Psoas muscle (tissue), 8 donors: ENCODE measurements around the gene C10orf67. TPM values are rescaled to one million over a fixed set of nuclear protein-coding genes. Genes with fewer than 3 reads are reported as not detected.

Experiments
- ATAC-seq, 4 donors: fragments of 200-7000 bp; cut with Tn5 transposase; one replicate each; pipeline ENCODE4 v1.9.1; 2020; ENCODE audit warnings: moderate library complexity in 3 of 4, mild to moderate bottlenecking in 2 of 4
- DNase-seq, 2 donors: peaks; one replicate each; pipeline ENCODE4 v3.0.0-alpha.2; 2020
- H3K27ac ChIP-seq: fragments of 200-600 bp; one replicate; pipeline ENCODE4 v1.8.0; 2022
- H3K27me3 ChIP-seq, 3 donors: fragments of 200-600 bp in 1 of 3; one replicate each; pipeline versions ENCODE4 v1.6.1 to v1.8.0; 2013 to 2022; ENCODE audit warnings: low read length in 2 of 3, mild to moderate bottlenecking in 2 of 3, moderate library complexity in 1 of 3; ENCODE audit not compliant: insufficient read depth in 3 of 3
- H3K36me3 ChIP-seq, 2 donors: fragments of 200-600 bp in 1 of 2; one replicate each; pipeline versions ENCODE4 v1.6.1 to v1.8.0; 2013 to 2022; ENCODE audit warnings: low read depth in 1 of 2, mild to moderate bottlenecking in 1 of 2, moderate library complexity in 1 of 2; ENCODE audit not compliant: insufficient read depth in 1 of 2
- H3K4me1 ChIP-seq: fragments of 200-600 bp; one replicate; pipeline ENCODE4 v1.8.0; 2022
- H3K4me3 ChIP-seq: fragments of 200-600 bp; one replicate; pipeline ENCODE4 v1.8.0; 2022; ENCODE audit warnings: mild to moderate bottlenecking
- H3K9me3 ChIP-seq: fragments of 200-600 bp; one replicate; pipeline ENCODE4 v1.8.0; 2022
- WGBS, 3 donors: extraction: QIAGEN DNeasy Blood & Tissue Kit; methylation state at CpG; one replicate each; pipeline versions ENCODE4 v1.1.6 to v1.1.7; 2013; 5-methylcytosine and 5-hydroxymethylcytosine counted together
- intact Hi-C, 2 donors: fragments of 100-400 bp; cut with DNase I; formaldehyde crosslinking; loops; one replicate each; pipeline versions ENCODE4 v1.11.0 to v1.14.2; 2022
- polyA plus RNA-seq, 3 donors: library from polyadenylated mRNA; stranded (reverse); fragments of 200-250 nt; gene quantifications; one replicate each; pipeline ENCODE4 v1.2.3, GENCODE V29; 2013
- total RNA-seq, 4 donors: library from RNA; stranded (reverse); fragmentation: NEBNext Ultra II Directional in 2 of 4; extraction: Animal tissue kit (Norgen Biotek cat#: 25700) in 2 of 4; gene quantifications; one replicate each; pipeline versions ENCODE4 v1.2.1 to v1.2.4, GENCODE V29; 2021 to 2023
- TF ChIP-seq, protein P1 (sequence below): fragments of 200-600 bp; IDR thresholded peaks from one replicate; pipeline ENCODE4 v1.8.0; 2022; ENCODE audit warnings: antibody characterized with exemption
- donor health status: healthy with polysubstance abuse.
- donor health status: DM: no; HTN: no; CAD: no; lungs with moderate emphysema.
- donor health status: Bipolar disorder and iron deficiency.
- donor health status: healthy.
- donor health status: DM: yes; HTN: yes; CAD: no.
- donor health status: DM: no; HTN: no; CAD: no.
- donor health status: DM: no; HTN: no; CAD: no.
- donor health status: DM: yes; HTN: yes; CAD: no.

The C10orf67 gene
- total and polyA plus RNA-seq, 7 donors: 0.01 to 0.67 (median 0.06) TPM; not detected in 2

DNA sequence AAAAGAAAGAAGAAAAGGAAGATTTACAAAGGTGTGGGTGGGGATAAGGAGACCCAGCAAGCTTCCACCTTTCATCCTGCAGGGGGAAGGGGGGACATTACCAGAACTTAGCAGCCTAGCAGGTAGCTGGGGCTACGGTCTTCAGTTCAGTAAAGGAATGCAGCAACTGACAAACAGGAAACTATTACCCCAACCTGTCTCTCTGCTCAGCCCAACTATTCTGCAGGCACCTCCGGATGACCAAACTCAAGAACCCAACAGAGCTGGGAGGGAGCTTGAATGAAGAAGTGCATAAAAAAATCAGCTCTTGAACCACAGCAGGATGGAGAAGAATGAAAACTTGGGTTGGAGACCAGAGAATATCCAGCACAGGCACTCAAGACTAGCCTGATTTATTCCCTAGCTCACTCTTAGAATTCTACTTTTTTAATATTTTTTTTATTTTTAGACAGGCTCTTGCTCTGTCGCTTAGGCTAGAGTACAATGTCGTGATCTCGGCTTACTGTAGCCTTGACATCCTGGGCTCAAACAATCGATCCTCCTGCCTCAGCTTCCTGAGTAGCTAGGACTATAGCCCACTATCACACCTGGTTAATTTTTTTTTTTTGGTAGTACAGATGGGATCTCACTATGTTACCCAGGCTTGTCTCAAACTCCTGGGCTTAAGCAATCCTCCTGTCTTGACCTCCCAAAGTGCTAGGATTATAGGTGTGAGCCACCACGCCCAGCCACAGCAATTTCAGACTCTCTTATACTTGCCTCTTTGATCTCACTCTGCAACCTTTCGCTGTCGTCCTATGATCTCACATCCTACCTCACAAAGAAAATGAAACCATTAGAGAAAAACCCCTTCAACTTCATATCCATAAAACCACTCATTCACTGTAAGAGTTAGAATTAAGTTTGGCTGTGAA, 18.5 kb upstream of the C10orf67 start:
- intact Hi-C loops: no loop called here
- no peaks in the 10 kb centered on the region for H3K4me1 ChIP-seq
- WGBS, 3 donors: 79 to 84% (median 83%) methylated on average over 9 of the region's 9 CpGs
- DNase-seq: no peak
- H3K4me3 ChIP-seq: no peak overlapping the region
- H3K27ac ChIP-seq: no peak overlapping the region
- no peaks in the 10 kb centered on the region for H3K36me3 ChIP-seq
- no peak for ATAC-seq
- no peaks in the 10 kb centered on the region for H3K9me3 ChIP-seq
- no peaks in the 10 kb centered on the region for H3K27me3 ChIP-seq
- TF ChIP-seq, protein P1, sequence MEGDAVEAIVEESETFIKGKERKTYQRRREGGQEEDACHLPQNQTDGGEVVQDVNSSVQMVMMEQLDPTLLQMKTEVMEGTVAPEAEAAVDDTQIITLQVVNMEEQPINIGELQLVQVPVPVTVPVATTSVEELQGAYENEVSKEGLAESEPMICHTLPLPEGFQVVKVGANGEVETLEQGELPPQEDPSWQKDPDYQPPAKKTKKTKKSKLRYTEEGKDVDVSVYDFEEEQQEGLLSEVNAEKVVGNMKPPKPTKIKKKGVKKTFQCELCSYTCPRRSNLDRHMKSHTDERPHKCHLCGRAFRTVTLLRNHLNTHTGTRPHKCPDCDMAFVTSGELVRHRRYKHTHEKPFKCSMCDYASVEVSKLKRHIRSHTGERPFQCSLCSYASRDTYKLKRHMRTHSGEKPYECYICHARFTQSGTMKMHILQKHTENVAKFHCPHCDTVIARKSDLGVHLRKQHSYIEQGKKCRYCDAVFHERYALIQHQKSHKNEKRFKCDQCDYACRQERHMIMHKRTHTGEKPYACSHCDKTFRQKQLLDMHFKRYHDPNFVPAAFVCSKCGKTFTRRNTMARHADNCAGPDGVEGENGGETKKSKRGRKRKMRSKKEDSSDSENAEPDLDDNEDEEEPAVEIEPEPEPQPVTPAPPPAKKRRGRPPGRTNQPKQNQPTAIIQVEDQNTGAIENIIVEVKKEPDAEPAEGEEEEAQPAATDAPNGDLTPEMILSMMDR: no peak

DNA sequence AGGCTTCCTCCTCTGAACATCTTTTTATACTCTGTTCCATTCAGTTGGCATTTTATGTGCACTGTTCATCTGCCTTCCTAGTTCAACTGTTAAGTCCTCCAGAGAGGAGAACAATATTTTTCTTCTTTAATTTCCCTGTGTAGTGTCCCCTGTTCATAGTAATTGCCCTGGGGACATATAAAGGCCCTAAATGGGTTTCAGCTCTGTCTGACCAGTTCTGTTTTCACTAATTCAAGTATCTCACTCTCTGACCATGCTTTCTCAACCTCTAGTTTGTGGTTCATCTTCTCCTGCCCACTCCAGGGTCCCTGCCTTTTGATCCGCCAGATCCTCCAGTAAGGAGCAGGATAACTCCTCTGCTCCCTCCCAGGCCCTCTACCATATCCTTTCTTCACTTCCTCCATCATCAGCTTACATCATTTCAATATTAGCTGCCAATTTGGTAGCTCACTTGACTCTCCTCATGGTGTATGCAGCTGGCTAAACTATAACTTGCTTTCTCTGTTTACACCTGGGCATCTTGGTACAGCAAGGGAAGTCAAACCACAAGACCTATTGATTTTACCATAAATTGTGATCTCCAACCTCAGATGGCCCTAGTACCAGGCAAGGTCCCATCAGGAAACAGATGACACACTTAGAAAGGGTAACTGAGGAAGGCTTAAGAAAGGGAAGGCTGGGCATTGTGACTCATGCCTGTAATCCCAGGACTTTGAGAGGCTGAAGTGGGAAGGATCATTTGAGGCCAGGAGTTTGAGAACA, 17.7 kb upstream of the C10orf67 start:
- H3K4me3 ChIP-seq: no peak overlapping the region
- 94 to 98% (median 95%) methylated on average over 1 of the region's 1 CpG for WGBS, 3 donors
- TF ChIP-seq, protein P1: no peak
- intact Hi-C loops: no loop called here
- DNase-seq: no peak
- H3K27me3 ChIP-seq: no peaks in the 10 kb centered on the region
- H3K4me1 ChIP-seq: no peaks in the 10 kb centered on the region
- no peaks in the 10 kb centered on the region for H3K9me3 ChIP-seq
- H3K27ac ChIP-seq: no peak overlapping the region
- H3K36me3 ChIP-seq: no peaks in the 10 kb centered on the region
- ATAC-seq: no peak

DNA sequence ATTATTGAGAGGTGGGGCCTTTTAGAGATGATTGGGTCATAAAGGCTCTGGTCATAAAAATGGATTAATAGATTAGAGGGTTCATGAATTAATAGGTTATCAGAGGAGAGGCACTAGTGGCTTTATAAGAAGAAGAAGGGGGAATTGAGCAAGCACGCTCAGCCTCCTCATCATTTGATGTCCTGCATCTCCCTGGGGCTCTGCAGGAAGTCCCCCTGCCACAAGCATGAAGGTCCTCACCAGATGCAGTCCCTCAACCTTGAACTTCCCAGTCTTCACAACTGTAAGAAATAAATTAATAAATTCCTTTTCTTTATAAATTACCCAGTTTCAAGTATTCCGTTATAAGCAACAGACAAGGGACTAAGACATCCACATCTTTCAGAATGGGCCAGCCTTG, 17.1 kb upstream of the C10orf67 start:
- DNase-seq (no peak), ATAC-seq (no peak)
- no peaks in the 10 kb centered on the region for H3K27me3 ChIP-seq
- no peak overlapping the region for H3K27ac ChIP-seq
- no peaks in the 10 kb centered on the region for H3K4me1 ChIP-seq
- intact Hi-C loops: no loop called here
- H3K9me3 ChIP-seq: no peaks in the 10 kb centered on the region
- 91 to 98% (median 95%) methylated on average over 2 of the region's 2 CpGs for WGBS, 3 donors
- TF ChIP-seq, protein P1: no peak
- no peak overlapping the region for H3K4me3 ChIP-seq
- H3K36me3 ChIP-seq: no peaks in the 10 kb centered on the region

DNA sequence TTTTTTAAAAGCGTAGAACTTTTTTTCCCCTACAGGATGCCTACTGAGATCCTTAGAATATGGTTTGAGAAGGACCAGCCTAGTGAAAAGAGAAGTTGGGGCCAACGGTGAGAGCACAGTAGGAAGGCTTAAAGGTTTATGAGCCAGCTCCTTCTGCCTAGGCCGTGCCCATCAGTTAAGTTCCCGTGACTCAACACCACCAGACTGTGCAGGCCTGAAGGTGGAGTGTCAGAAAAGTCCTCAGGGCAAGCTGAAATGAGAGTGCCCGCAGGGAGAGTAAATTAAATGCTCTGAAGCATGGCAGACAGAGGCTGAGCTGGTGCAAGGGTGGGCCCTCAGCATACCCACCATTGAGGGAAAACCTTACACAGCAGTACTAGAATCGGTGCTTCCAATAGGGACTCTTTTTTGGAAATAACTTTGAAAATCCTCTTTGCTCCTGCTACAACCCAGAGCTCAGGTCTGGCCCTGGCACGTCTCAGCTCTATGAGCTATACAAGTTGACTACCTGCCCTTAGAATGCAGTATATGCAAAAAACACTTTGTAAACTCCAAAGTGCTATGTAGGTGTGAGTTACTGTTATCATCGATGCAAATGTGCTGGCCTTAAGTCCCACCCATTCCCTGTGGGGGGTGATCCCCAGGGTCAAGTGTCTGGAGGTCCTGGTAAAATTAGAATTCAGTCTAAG, 15.2 kb upstream of the C10orf67 start:
- DNase-seq (no peak), ATAC-seq (no peak)
- H3K27me3 ChIP-seq: no peaks in the 10 kb centered on the region
- H3K9me3 ChIP-seq: no peaks in the 10 kb centered on the region
- TF ChIP-seq, protein P1: no peak
- H3K27ac ChIP-seq: no peak overlapping the region
- no peak overlapping the region for H3K4me3 ChIP-seq
- intact Hi-C loops: loop anchor here in 1 of 2 donors (5.0 kb wide), 1 partner anchor 37 kb away; no protein-coding TSS in a partner anchor
- H3K4me1 ChIP-seq: no peaks in the 10 kb centered on the region
- no peaks in the 10 kb centered on the region for H3K36me3 ChIP-seq
- WGBS, 3 donors: 84 to 92% (median 85%) methylated on average over 8 of the region's 8 CpGs
